ENCODE results near the gene CYP11A1.
"Not testable (repeated sequence)": the region's sequence is repeated elsewhere in the genome, so short reads cannot be mapped to it uniquely, and the experiment has no call there.

Gene CYP11A1

DNA sequence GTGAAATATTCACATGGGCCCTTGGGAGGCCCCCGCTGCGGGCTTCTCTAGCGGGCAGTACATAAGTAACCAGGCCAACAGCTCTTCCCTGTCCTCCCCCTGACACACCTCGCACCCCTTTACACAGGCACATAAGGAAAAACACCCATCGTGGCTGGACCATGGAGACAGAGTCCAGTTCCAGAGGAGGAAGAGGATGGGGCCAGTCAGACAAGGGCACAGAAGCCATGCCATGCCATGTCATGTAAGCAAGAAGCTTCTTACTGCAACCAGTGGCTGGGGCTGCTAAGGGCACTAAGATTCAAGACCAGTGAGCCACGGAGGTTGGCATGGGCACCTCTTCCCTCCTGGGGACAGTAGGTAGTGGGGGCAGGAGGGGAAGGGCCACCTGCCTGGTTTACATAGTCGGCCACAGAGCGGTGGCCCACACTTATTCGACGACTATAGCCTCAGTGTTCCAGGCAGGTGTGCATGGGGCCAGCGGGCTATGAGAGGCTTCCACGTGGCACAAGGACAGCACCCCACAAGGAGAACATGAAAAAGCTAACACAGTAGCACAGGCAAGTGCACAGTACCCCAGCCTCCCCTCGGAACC lies 5.7 kb upstream of the CYP11A1 start:
- DNase-seq, result no peak

DNA sequence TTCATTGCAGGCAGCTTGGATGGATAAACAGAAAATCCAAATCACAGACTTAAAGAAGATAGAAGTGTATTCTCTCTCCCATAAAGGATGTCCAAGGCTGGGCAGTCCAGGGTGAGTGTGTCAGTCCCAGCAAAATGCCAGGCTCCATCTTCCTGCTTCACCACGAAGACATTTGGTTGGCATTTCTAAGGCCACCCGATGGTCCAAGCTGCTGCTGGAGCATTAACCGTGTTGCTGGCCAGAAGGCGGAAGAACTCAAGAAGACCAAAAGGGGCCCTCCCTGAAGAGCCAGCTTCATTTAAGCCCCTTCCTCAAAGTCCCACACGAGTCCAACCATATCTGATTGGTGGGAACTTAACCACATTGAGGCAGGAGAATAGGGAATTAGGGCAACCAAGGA lies 3.0 kb upstream of the CYP11A1 start:
- no peak for DNase-seq

DNA sequence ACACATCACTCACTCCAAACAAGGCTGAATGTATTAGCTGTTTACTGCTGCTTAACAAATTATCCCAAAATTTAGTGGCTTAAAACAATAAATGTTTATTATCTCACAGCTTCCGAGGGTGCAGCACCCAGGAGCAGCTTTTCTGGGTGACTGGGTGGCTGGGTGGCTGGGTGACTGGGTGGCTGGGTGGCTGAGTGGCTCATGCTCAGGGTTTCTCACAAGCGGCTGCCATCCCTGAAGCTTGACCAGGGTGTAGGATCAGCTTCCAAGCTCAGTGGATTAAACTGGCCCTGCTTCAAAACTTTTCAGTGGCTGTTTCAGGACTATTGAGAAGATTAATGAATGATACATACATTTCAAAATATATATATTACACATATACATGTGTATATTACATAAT lies 2.3 kb upstream of the CYP11A1 start:
- DNase-seq, result no peak

DNA sequence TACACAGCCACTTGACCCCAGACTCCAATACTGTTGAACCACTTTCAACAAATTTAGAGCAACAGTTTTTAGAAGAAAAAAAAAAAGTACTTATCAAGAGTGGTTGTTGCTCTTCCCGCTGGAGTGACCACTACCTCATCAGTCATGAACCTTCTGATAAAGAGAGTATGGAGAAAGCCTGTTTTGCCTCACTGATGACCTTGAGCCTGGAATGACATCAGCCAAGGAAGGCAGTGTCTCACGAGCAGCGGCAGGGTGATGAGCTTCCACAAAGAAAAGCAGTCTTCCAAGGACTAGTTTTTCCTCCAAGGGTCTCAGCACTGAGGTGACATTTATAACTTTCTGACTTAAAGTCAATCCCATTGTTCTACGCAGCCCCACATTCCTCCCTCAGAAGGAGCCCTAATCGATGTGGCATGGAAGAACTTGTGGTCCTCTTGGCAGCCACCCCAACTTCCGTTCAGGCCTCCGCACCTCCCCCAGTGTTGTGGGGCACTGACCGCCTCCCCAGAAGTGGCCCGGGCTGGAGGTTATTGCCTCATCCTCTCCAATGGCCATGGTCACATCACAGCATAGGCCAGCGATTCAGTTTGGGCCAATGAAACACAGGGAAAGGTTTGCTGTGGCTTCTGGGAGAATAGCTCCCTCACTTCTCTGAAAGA lies 1.8 kb upstream of the CYP11A1 start:
- no peak for DNase-seq

DNA sequence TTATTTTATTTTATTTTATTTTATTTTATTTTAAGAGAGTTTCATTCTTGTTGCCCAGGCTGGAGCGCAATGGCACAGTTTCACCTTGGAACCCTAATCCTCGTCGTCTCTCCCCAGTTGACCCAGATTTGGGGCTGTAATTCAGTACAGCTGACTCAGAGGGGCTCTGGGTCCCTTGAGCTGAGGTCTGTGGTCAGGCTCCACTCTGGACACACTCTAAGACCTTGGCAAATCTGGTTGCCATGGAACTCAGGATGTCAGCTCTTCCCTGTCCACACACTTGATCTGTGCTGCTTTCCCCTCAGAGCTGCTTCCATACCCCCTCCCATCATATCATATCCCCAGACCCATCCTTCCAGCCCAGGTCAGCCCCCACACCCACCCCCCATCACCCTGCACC lies 675 bp upstream of the CYP11A1 start:
- DNase-seq, result no peak

DNA sequence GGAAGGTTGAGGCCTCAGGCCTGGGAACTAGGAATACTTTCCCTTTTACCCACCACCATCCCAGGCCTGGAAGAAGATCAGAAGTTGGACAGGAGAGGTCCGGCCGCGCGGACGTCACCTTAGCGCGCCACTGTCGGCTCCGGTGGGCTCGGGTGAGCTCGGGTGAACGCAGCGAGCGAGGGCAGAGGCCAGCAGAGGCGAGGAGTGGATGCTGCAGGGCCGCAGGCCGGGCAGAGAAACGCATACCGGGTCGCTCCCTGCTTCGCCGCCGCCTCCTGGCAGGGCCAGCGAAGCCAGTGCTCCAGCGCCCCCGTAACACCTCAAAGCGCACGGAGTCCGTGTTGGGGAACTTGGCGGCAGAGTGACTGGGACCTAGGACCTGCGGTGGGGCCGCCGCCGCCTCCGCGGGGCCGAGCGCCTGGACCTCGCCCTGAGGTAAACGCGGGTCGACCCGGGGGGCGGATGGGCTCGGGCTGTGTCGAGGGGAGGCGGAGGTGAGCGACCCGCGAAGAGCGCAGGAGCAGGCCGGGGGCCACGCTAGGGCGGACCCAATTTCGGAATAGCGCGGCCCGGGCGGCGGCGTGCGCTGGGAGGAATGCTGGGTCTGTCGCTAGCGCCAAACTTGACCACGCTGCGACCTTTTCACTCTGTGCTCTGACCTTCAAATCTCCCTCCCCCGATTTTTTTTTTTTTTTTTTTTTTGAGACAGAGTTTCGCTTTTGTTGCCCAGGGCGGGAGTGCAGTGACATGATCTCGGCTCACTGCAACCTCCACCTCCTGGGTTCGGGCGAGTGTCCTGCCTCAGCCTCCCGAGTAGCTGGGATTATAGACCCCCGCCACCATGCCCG lies 1.6 kb downstream of the CYP11A1 start:
- DNase-seq, result no peak

DNA sequence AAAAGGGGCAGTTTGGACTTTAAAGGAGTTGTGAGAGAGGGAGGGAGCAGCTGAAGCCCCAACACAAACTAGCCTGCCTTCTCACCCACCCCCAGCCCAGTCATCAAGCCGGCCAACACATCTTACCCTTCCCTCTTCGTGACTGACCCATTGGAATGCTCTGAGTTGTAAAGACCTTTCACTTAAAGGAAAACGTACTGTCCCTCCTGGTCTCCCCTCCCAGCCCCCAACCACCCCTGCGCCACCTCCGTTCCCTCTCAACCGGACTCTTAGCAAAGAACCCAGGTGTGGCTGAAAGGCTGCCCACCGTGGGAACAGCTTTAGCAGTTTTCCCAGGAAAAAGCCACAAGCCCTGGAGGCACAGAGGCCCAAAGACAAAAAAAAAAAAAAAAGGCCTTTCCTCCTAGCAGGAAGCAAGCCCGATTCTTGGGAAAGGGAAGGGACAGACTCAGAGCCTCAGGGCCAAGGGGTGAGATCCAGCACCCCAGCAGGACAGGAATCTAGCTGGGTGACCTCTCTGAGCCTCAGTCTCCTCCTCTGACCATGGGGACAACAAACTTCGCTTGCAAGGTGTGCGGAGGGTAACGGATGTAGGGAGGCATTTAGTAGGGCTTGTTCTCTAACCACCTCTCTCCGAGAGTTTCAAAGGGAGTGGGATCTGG lies 2.4 kb downstream of the CYP11A1 start:
- no peak for DNase-seq

DNA sequence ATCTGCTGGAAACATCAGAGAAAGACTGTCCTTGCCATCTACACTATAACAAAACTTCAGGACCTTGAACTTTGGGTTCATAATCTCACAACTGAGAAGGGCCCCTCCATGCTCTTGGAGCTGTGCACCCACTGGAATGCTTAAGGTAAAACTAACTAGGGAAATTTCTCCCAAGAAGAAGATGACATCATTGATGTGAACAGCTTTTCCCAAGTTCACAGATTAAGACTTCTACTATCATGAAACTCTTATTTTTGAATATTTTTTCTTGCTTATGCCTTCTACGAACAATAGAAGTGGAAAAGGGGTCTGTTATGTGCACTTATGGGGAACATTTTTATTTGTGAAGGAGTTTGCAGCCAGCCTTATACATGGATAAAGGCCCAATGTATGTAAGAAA lies 5.0 kb downstream of the CYP11A1 start:
- no peak for DNase-seq

DNA sequence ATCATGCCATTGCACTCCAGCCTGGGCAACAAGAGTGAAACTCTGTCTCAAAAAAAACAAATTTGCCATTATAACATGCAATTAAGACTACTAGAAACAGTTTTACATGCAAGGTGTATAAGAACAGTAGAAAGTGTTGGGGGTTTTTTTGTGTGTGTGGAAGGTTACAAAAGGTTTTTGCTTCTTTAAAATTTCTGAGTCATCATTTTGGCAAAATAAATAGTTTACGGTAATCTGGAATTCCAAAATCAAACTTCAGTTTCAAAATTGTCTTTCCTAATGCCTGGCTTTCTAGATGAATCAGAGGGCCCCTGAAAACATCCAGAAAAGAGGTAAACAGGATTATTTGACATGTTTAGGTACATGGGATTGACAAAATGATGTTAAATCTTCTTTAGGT lies 6.6 kb downstream of the CYP11A1 start:
- DNase-seq, result not testable (repeated sequence)

DNA sequence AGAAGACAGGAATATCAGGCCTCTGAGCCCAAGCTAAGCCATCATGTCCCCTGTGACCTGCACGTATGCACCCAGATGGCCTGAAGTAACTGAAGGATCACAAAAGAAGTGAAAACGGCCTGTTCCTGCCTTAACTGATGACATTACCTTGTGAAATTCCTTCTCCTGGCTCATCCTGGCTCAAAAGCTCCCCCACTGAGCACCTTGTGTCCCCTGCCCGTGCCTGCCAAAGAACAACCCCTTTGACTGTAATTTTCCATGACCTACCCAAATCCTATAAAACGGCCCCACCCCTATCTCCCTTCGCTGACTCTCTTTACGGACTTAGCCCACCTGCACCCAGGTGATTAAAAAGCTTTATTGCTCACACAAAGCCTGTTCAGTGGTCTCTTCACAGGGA lies 8.1 kb downstream of the CYP11A1 start:
- not testable (repeated sequence) for DNase-seq

DNA sequence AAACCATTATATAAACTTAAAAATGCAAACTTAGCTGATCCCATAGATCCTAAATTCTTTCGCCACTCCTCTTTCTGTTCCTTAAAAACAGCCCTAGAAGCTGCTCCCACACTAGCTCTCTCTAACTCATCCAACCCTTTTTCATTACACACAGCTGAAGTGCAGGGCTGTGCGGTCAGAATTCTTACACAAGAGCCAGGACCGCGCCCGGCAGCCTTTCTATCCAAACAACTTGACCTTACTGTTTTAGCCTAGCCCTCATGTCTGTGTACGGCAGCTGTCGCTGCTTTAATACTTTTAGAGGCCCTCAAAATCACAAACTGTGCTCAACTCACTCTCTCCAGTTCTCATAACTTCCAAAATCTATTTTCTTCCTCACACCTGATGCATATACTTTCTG lies 9.9 kb downstream of the CYP11A1 start:
- DNase-seq, result not testable (repeated sequence)

DNA sequence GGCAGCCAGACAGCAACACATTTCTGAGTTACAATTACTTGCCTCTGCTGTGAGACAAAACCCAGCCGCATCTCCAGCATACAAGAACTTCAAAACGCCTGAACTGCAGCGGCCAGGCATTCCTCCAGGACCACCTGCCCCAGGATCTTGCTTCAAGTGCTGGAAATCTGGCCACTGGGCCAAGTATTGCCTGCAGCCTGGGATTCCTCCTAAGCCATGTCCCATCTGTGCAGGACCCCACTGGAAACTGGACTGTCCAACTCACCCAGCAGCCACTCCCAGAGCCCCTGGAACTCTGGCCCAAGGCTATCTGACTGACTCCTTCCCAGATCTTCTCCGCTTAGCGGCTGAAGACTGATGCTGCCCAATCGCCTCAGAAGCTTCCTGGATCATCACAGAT lies 11.4 kb downstream of the CYP11A1 start:
- not testable (repeated sequence) for DNase-seq

DNA sequence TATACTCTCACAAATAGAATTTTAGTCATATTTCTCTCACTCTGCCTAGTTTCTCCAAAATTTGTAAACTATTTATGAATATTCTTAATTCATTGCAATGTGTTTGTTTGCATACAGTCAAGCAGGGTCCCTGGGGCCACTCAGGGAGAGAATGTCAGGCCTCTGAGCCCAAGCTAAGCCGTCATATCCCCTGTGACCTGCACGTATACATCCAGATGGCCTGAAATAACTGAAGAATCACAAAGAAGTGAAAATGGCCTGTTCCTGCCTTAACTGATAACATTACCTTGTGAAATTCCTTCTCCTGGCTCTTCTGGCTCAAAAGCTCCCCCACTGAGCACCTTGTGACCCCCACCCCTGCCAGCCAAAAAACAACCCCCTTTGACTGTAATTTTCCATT lies 13.5 kb downstream of the CYP11A1 start:
- not testable (repeated sequence) for DNase-seq

DNA sequence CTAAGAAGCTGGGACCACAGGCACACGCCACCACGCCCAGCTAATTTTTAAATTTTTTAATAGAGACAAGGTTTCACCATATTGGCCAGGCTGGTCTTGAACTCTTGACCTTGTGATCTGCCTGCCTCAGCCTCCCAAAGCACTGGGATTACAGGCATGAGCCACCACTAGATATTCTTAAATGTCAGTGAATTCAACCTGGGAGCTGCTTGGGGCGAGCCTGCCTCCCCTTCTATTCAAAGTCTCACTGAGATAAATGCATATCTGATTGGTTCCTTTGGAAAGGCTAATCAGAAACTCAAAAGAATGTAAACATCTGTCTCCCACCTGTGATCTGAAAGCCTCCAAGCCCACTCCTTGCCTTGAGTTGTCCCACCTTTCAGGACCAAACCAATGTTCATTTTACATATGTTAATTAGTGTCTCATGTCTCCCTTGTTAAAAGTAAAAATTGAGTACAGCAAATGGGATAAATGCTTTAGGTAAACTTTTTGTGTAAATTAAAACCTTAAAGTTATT lies 15.0 kb downstream of the CYP11A1 start:
- no peak for DNase-seq

DNA sequence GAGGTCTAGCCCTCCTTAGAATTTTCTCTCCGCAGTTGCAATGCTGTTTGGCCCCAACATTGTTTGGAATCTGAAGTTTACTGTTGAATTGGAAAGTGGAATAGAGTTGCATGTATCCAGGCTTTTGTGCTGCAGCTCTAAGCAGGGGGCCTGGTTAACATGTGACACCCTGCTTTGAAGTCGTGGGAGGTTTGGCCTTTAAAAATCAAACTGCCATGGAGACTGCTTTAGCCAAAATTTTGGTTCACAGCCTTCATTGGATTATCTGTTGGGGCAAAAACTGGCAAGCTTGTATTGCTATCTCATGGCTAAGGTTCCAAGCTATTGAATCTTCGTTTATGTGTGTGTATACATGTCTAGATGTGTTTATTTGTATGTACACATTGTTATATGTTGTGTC lies 15.8 kb downstream of the CYP11A1 start:
- DNase-seq, result no peak

DNA sequence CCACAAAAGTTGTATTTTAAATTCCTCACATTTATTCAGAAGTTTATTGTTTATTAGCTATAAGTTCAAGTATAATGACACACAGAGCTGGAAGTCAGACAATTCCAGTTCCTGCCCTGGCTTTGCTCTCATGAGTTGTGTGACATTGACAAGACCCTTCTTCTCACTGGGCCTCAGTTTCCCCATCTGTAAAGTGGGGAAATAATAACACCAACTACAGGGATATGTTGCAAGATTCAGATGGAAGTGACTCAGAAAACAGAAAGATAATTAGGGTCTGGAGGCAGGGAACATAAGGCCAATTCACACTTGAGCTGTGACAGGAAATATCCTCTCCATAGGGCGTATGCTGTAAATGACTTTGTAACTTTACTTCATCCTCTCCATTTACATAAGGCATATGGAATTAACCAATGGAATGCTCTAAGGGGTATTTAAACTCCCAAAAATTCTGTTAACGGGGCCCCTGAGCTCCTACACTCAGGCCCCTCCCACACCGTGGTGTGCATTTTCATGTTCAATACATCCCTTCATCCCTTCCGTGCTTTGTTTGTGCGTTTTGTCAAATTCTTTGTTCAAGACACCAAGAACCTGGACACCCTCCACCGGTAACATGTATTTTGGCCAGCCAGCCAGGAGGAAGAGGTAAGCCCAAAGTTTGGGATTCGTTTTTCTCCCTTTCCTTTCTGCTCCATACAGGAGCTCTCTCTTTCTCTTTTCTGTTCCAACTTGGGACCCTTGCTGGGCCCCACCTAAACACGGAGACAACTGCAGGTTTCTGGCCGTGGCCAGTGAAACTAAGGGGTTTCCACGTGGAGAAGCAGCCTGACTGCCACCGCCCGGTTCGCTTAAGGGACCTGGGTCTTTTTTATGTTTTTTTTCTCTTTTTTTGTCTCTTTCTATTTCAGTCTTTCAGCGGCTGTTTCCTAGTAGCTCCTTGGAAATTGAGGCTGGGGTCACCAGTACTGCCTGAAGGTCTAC lies 16.9 kb downstream of the CYP11A1 start:
- DNase-seq, result no peak

DNA sequence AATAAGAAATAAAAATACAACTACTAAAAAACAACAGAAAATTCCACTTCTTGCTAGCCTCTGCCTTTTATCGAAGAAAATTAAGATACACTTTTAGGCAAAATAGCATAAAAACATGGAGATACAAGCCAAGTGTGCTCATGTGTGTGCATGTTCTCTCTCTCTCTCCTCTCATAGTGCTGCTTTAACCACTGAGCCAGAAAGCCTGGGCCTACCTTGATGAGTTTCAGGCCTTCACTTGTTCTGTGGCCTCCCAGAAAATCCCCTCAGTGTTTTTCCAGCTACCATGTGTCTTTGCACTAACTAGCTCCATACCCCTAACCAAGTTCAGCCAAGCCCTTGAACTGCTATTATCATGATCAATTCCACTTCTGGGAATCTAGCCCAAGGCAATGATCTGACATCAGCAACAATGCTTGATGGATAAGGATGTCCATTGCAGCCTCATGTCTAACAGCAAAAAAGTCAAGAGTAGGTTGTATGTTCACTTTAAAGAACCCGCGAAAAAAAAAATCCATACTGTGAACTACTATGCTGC lies 18.1 kb downstream of the CYP11A1 start:
- no peak for DNase-seq

DNA sequence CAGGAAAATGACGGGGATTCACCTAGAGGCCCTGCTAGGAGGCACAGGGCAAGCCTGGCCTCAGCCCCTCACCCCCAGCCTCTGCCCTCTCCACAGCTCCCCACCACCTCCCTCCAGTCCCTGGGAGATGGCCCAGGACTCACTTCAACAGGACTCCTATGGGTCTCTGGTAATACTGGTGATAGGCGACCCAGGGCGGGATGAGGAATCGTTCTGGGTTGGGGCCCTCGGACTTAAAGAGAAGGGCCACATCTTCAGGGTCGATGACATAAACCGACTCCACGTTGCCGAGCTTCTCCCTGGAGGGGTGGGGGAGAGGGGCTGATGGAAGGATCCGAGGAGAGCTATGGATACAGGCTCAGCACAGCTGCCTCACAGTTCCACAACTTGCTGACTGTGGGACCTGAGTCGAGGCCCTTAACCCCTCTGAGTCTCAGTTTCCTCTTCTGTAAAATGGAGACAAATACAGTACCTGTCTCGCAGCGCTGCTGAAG lies 19.6 kb downstream of the CYP11A1 start:
- DNase-seq, result no peak

DNA sequence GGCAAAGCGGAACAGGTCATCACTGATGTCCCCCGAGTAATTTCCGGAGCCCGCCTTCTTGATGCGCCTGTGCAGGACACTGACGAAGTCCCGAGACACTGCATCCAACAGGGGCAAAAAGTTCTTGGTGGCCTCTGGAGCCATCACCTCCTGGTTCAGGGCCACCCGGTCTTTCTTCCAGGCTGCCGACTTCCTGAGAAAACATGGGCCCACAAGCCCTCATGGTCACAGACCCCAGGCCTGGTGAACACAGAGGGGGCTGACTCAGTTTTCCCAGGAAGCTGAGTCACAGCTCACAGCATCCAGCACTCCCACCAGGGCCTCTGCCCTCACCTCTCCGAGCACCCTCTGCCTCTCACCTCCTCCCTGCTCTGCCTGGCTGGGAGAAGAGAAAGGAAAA lies 22.4 kb downstream of the CYP11A1 start:
- no peak for DNase-seq

DNA sequence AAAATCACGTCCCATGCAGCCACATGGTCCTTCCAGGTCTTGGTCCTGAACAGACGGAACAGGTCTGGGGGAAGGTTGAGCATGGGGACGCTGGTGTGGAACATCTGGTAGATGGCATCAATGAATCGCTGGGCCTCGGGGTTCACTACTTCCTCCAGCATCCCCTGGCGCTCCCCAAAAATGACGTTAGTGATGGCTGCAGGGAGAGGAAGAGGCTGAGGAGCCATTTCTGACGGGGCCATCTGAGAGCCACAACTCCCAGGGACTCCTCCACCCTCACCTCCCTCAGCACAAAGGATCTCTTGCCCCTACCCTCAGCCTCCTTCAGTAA lies 23.7 kb downstream of the CYP11A1 start:
- no peak for DNase-seq

DNA sequence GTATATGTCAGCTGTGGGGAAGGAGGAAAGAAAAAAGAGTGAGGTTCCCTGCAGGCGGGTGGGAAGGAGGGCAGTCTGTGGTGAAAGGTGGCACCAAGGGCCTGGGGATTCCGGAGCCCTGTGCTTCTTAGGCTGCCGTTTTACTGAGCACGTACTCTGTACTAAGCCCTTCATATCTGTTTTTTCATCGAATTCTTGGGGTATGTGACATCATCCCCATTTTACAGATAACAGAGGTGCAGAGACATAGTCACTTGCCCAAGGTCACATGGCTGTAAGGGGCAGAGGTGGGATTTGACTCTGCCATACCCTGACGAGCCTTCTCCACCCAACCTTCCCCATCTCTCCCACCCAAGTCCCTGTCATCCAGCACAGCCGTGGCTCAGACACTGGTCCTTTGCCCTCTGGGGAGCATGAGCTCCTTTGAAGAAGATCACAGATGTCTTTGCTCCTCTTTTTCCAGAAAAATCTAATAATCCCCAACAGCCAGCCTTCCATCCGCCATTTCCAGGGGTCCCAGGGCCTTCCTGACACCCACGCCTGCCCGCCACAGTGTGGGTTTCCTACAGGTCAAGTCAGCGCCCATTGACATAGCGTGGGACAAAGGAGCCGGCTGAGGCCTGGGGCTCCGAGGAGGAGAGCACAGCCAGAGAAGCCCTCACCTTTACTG lies 24.2 kb downstream of the CYP11A1 start:
- no peak for DNase-seq
